HG03280 (cell line): Measurements from ENCODE around the gene SGMS1.
A peak's percentile ranks its signal among the peaks of the same experiment; 100 is the strongest.

ENCODE experiments used
- ATAC-seq: cut with Tn5 transposase; IDR thresholded peaks from one replicate; pipeline ENCODE4 v1.9.1; 2021; ENCODE audit warnings: mild to moderate bottlenecking, moderate library complexity; ENCODE audit not compliant: unreplicated experiment

SGMS1 gene

DNA sequence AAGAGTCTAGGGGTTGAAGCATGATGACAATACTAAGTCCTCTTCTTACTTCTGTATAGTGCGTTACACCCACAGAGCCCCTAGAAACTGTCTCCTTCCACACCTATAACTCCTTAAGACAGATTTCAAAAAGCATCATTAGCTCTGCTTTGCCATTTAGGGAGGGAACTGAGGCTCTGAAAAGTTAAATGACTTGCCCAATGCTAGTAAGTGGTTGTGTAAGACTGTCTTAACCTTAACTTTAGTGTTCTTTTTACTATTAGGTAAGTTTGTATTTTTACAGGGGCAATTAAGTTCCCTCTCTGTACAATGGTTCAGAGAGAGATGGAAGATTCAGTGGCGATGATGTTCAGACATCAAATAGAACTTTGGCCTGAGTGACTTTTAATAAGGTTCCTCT is 299.7 kb downstream of the SGMS1 start:
- ATAC-seq = no peak

DNA sequence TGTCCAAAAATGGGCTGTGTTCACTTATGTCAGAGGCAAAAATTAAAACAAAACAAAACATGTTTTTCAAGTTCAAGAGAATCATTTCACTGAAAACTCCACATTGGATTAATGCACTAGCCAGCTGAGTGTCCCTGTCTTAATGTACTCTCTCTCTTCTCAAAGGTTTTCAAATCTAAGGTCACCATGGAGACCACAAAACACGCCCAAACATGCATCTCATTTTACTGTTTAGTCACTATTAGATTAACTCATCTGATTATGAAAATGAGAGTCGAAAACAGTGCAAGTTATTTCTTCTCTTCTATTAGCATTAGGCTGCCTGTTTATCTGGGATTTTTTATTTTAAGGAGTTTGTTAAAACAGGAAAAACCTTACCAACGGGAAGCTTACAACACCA is 301.7 kb downstream of the SGMS1 start:
- ATAC-seq = no peak

DNA sequence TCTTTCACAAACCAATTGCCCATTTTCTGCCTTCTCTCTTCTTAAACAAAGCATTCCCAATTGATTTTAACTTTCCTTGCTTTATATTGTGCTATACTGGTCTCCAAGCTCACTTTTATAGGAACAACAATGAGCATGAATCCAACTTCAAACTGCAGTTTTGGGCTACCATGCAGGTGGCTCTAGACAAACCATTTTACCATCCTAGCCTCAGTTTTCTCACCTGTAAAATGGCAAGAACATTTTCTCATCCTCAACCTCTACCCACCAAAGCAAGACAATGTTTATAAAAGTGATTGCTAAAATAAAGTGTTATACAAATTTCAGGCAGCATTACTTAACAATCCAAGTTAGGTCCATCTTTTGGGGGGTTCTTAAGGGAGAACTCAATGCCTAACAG is 305.6 kb downstream of the SGMS1 start:
- no peak for ATAC-seq

DNA sequence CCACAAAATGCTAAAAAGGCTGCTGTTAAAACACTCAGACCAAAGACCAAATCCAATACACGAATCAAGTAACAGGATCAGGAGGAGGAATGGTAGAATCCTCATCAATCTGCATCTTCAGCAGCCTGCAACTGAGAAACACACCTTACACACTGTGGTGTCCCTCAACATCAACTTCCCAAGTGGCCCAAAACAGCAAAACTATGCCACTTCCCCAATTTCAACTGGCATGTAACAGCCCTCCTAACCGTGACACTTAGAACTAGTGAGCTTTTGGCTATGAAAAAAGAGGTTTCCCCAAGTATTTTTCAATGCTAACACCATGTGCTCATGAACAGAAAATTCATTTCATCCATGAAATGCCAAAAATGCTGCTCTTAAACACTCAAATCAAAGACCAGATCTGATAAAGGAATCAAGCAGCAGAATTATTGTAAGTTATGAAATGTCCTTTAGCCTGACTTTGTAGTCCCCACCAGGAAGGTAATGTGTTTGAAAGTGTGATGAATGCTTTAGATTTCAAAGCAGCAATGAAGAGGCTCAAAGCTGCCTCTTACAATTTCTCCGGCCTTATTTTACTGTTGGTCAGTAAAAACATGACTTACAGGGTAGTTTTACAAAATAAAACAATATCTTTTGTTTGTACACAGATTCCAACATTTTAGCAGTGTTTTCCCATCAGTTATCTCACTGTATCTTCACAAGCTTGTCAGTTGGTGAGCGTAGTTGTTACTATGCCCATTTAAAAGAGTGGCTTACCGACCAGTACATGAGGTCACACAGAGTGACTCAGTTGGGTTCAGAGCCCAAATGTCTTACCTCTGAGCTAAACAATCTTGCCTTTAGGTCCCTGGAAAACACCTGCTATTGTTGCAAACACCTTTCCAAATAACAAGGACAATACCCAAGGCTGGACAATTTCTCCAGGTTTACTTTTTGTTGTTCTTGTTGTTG is 306.8 kb downstream of the SGMS1 start:
- ATAC-seq = no peak

DNA sequence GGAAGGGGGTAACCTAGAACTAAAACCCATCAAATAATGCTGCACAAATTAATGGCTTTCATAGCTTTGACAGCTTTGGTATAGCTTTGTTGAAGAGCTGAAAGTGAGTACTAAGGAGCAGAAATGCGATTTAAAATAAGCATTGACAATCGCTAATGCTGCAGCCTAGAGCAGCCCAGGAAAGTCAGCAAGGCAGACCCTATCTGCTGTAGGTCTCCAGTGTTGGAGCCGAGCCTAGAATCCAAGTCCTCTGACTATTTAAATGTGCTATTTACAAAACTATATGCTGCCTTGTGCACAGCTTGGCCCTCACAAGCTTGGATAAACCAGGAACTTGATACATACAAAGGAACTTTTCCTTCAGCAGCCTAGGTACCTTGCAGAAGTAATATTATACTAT is 307.6 kb downstream of the SGMS1 start:
- no peak for ATAC-seq

DNA sequence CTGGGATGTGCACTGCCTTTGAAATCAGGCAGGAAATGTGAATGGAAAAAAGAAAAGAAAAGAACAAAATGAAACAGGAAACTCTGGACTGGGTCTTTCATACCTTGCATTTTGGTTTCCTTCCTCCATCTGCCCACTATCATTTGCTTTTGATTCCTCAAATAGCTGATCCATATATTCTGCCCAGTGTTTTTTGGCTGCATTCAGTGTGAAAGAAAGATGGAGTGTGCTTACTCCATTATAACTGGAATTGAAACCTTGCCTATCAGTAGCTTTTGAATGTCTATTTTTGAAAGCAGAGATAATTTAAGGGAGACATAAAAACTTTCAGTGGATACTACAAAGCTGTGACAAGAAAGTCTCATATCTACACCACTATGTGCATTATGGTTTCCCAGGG is 308.3 kb downstream of the SGMS1 start:
- no peak for ATAC-seq

DNA sequence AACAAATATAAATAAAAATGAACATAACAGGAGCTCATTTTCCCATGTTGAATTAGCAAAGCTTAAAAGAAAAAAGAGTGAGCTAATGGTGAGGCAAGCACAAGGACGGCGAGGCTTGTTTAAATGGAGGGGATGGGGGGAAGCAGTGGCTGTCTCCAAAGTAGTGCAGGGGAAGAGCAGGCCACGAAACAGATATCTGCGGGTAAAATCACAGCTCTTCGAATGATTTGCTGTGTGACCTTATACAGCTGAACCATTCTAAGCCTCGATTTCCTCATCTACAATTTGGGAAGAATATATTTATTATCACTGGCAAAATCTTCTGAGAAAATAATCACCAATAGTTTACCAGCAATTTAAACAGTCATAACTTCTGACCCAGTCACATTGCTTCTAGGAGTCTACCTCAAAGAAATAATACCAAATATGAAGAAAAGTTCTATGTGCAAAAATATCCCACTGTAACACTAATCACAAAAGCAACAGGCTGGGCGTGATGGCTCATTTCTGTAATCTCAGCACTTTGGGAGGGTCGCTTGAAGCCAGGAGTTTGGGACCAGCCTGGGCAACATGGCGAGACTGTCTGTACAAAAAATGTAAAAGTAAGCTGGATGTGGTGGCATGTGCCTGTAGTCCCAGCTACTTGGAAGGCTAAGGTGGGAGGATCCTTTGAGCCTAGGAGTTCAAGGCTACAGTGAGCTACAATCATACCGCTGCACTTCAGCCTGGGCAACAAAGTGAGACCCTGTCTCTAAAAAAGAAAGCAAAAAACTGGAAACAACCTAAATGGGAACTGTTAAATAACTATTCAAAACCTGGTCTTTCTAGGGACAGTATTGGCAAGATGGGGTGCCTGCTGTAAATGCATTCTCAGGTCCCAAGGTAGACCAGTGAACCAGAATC is 309.3 kb downstream of the SGMS1 start:
- ATAC-seq = no peak

DNA sequence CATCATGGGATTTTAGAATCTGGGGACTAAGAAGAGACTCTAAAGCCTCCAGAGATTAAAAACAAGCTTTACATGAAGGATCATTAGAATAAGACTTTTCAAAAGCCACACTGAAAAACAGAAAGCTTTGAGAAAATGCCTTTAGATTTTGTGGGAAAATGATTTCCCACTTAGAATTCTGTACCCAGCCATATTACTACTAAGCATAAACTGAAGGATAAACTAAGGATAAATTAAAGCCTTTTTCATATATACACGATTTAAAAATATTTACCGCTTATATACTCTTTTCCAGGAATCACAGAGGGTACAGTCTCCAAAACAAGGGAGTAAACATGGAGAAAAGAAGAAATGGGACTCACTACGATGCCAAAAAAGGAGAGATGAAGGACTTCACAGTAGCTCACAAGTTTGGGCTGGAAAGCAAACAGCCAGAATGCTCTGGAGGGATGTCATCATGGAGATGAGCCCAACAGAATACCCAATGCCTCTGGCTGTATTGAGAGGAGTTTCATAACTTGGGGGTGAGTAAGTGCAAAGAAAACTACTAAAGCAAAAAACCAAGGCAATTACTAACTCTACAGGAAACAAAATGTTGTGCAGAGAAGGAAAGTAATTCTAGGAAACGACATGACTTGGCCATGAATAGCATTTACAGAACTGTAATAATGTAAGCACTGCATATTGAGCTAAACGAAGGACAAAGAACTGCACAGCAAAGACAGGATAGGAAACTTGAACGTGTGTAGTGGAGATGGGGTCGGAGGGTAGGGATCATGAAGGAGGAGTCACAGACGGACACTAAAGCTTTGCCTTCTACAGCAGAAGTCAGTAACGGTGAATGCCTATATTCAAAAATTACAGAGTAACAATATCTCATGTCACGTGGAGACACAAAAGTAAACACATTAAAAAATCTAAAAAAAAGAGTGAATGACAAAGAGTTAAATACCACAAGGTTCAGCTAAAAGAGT is 311.0 kb downstream of the SGMS1 start:
- no peak for ATAC-seq

DNA sequence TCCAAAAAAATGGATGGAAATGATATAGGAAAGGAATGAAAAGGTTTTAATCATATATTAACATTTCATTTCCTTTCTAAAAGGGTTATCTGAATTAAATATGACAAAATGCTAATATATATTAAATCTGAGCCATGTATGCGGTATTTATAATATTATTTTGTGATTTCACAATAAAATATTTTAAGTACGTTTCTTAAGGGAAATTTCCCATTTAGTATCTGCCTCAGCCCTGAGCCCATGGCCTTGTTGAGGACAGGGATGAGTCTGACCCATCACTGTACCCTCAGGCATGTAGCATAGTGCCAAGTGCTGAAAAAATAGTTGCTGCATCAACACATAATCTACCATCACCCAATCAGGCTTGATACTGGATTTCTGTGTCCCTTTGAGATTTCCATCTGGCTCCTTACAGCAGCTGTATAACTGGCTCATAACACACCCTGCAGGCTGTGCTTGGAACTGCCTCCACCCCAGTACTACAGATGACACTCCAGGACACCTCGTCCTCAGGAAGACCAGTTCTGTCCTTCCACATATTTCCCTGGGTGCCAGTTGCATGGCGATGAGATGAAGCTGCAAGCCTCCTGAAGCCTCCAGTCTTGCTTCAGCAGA is 313.1 kb downstream of the SGMS1 start:
- peak; percentile 76 for ATAC-seq

DNA sequence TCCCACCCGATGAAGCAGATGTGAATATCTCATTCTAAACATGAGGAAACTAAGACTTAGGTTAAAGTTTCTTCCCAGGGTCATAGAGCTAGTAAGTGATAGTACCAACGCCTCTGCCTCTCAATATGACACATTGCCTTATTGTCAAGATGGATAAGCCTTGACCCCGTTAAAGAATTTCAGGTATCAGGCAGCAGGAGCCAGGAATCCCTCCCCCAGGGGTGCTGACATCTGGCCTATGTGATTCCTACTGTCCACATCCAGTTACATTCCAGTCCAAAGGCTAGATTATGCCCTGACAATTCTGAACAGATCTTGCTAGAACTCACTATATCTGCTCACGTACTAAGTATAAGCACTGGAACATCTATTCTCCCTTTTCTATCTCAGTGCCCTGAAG is 314.4 kb downstream of the SGMS1 start:
- ATAC-seq = no peak

DNA sequence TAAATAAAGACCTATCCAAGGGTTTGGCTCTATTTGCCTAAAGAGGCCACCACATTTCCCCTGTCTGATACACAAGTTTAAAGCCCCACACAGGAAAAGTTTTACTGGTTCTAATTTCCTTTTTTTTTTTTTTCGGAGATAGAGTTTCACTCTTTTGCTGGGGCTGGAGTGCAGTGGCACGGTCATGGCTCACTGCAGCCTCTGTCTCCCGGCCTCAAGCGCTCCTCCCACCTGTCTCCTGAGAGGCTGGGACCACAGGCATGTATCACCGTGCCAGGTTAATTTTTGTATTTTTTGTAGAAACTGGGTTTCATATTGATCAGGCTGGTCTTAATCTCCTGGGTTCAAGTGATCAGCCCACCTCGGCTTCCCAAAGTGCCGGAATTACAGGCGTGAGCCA is 319.1 kb downstream of the SGMS1 start:
- no peak for ATAC-seq

DNA sequence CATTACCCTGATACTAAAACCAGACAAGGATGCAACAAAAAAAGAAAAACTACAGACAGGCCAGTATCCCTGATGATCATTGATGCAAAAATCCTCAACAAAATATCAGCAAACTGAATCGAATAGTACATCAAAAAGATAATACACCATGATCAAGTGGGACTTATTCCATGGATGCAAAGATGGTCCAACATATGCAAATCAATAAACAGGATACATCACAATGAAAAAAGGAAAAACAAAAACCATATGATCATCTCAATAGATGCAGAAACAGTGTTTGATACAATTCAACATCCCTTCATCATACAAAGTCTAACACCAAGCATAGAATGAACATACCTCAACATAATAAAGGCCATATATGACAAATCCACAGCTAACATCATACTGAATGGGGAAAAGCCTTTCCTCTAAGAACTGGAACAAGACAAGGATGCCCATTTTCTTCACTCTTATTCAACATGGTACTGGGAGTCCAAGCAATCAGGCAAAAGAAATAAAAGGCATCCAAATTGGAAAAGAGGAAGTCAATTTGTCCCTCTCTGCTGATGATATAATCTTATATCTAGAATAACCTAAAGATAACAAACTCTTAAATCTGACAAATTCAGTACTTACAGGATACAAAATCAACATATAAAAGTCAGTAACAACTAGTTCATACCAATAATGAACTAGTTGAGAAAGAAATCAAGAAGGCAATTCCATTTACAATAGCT is 323.6 kb downstream of the SGMS1 start:
- no peak for ATAC-seq

DNA sequence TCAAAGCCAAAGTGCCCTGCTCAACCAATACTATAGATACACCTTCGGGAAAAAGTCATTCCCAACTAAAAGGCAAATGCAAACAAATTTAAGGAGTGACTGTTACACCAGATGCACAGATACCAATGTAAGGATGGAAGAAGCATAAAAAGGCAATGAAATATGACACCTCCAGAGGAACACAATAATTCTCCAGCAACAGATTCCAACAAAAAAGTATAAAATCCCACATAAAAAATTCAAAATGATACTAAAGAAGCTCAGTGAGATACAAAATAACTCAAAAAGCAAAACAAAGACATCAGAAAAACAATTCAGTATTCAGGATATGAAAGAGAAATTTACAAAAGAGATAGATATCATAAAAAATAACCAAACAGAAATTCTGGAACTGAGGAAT is 328.4 kb downstream of the SGMS1 start:
- no peak for ATAC-seq

DNA sequence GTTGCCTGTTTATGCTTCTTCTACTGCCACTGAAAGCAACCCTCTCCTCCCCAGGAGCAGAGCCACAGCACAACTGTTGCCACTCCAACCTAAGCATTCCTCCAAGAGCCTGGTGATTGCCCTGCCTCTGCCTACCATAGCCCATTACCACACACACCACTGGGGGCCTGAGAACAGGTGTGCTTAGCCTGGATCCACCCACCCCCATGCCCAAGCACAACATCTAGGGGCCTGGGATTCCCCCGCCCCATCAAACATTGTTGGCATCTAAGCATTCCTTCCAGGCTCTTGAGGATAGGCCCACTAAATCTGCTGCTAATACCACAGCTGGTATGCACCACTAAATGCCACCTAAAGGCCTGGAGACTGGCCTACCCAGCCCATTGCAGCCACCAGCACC is 329.2 kb downstream of the SGMS1 start:
- ATAC-seq = no peak

DNA sequence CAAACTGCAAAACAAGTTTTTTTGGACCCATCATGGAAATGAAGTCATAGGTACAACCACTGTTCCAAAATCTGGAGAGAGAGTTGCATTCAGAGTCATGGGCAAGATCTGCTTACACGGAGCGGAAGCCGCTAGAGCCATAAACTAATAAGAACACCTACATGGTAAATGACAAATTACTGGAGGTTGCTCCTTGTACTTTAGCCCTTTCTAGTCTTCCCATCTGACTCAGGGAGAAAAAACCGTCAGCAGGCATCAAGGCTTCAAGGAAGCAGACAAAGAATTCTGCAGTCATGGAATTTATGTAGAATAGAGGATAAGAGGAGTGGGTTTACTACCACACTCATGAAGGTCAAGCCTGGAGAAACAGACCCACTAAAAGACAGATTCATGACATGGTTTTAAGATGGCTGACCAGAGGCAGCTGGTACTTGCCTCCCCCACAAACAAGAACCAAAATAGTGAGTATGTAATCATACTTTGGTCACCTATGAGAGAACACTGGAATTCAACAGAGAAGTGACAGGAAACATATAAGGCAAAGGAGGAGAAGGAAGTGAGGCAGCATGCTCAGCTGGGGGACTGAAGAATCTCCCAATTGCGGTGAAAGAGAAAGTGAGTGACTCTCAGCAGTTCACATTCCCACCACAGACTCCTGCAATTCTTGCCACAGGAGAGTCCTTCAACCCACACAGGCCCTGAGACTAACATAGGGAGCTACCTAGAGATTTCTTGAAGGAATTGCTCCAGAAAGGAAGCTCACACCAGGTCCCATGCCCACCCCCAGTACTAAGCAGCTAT is 330.0 kb downstream of the SGMS1 start:
- ATAC-seq = no peak

DNA sequence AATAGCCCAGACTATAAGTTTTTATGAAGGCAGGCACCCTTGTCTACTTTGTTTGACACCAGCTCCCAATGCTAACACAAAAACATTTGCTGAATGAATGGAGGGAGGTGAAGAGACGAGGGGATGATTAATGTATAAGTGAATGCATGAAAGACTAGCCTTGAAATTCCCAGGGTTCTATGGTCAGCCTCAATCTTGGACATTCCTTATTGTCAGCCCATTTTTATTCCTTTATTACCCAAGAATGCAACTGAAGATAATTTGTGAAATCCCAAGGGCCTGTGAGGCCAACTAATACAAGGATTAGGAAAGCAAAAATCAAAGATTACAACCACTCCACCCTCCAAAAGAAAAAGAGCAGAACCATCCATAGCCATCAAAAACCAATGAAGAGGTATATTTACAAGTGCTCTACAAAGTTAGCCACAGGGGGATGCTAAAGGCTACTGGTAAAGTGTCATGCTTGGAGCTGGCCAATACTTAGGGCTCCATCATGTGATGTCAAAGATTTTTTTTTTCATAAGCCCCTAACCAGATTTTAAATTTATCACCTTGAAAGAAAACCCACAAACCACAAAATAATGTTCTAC is 332.4 kb downstream of the SGMS1 start:
- ATAC-seq = no peak

DNA sequence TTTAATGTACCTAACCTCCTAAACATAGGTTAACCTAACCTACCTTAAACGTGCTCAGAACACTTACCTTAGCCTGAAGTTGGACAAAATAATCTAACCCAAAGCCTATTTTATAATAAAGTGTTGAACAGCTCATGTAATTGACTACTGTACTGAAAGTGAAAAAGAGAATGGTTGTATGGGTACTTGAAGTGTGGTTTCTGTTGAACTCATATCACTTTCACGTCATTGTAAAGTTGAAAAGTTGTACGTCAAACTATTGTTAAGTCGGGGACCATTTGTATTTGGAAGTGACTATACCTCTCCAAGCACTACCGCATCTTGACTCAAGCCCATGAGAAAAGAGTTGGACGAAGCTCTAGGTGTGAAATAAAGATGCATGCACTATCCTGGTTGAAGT is 334.6 kb downstream of the SGMS1 start:
- no peak for ATAC-seq

DNA sequence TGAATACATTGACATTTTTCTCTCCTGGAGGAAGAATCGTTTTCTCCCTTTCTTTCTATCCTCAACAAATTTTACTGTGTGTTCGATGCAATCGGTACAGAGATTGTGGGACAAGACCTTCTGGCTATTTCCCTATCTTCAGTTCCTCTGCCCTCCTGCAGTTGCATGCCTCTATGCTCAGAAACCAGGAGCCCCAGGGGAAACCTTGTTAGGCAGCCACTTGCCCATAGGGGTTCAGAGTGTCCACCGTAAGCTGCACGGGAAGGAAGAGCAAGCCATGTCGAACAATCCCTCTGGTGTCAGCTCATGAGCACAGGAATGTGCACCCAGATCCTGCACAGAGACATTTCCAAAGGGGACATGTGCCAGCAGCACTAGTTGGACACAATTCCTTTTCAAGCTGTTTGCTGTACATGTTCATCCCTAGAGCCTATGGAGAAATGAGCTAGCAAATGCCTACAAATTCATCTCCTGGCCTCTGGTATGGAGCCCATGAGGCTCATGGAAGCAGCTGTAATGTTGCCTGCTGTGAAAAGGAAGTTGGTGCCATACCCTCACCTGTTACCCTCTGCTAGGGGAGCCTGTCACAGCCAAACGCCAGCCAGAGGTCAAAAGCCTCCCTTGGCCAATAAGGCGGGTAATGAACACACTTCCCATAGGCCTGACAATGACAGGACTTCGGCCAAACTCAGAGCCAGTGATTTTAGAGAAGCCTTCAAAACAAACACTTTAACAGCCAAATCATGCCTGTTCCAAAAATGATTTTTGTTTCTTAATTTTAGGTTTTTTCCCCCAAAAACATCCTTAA is 336.6 kb downstream of the SGMS1 start:
- ATAC-seq = no peak
